Measurements from ENCODE around the gene PSTPIP2.

DNA sequence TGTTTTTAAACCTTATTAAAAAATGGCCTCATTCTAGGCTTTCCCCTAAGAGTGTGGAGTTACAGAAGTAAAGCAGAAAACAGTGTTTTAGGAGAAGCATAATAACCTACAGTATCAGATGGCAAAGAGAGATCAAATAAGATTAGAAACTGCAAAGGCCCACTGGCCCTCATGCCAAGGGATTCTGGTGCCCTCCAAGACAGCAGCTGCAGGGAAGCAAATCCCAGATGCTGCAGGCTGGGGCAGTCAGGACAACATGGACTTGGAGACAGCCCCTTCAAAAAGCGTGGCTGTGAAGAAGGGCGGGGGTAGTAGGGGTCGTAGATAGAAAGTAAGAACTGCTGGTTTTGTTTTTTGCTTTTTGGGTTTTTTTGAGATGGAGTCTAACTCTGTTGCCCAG is 76.6 kb downstream of the PSTPIP2 start:
- TF ChIP-seq, protein P1, sequence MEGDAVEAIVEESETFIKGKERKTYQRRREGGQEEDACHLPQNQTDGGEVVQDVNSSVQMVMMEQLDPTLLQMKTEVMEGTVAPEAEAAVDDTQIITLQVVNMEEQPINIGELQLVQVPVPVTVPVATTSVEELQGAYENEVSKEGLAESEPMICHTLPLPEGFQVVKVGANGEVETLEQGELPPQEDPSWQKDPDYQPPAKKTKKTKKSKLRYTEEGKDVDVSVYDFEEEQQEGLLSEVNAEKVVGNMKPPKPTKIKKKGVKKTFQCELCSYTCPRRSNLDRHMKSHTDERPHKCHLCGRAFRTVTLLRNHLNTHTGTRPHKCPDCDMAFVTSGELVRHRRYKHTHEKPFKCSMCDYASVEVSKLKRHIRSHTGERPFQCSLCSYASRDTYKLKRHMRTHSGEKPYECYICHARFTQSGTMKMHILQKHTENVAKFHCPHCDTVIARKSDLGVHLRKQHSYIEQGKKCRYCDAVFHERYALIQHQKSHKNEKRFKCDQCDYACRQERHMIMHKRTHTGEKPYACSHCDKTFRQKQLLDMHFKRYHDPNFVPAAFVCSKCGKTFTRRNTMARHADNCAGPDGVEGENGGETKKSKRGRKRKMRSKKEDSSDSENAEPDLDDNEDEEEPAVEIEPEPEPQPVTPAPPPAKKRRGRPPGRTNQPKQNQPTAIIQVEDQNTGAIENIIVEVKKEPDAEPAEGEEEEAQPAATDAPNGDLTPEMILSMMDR (IDR thresholded peaks at IDR 0.05 in 2 of 3, conservative IDR thresholded peaks at IDR 0.05 in 1 of 3; ENCODE audit: insufficient read depth in 2 of 3, low read depth in 1 of 3, low read length in 3 of 3) = no peak
- no peak for TF ChIP-seq ATF7 (IDR thresholded peaks at IDR 0.05)
- TF ChIP-seq BRD4 (IDR thresholded peaks at IDR 0.05) = no peak
- no peak for TF ChIP-seq U2AF2 (optimal IDR thresholded peaks at IDR 0.05; ENCODE audit: low read depth, low read length)
- TF ChIP-seq, protein P2, sequence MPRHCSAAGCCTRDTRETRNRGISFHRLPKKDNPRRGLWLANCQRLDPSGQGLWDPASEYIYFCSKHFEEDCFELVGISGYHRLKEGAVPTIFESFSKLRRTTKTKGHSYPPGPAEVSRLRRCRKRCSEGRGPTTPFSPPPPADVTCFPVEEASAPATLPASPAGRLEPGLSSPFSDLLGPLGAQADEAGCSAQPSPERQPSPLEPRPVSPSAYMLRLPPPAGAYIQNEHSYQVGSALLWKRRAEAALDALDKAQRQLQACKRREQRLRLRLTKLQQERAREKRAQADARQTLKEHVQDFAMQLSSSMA (CRISPR knock-in tag; IDR thresholded peaks at IDR 0.05) = no peak
